Mesendoderm (in vitro differentiated cells): ENCODE results near the gene SMYD4.

Experiments used
- DNase-seq: peaks from one replicate; pipeline ENCODE4 v3.0.0; 2013
- H2AK5ac ChIP-seq: 2 replicates; pipeline ENCODE4 v1.6.1; 2013; ENCODE audit warnings: low read length, inconsistent platforms
- H2BK120ac ChIP-seq: 2 replicates; pipeline ENCODE4 v1.6.1; 2013; ENCODE audit warnings: low read depth, mild to moderate bottlenecking, low read length, moderate library complexity, mixed read lengths
- H2BK15ac ChIP-seq: replicated peaks from 2 replicates; pipeline ENCODE4 v1.6.1; 2013; ENCODE audit warnings: low read depth, mild to moderate bottlenecking, moderate library complexity
- H2BK5ac ChIP-seq: 2 replicates; pipeline ENCODE4 v1.6.1; 2013; ENCODE audit warnings: low read length, inconsistent platforms
- H3K18ac ChIP-seq: 2 replicates; pipeline ENCODE4 v1.6.1; 2013; ENCODE audit warnings: mild to moderate bottlenecking, low read length, mixed read lengths
- H3K23ac ChIP-seq: one replicate; pipeline ENCODE4 v1.6.1; 2013; ENCODE audit warnings: low read length
- H3K27ac ChIP-seq: 2 replicates; pipeline ENCODE4 v1.5.1; 2013; ENCODE audit warnings: low read depth, mild to moderate bottlenecking, inconsistent platforms, low read length, moderate library complexity
- H3K27me3 ChIP-seq: 2 replicates; pipeline ENCODE4 v1.6.1; 2013; ENCODE audit warnings: low read length, control low read depth, mild to moderate bottlenecking, inconsistent platforms; ENCODE audit not compliant: insufficient read depth, poor library complexity
- H3K36me3 ChIP-seq: 2 replicates; pipeline ENCODE4 v1.6.1; 2013; ENCODE audit warnings: low read length, inconsistent platforms; ENCODE audit not compliant: control insufficient read depth, insufficient read depth
- H3K4ac ChIP-seq: one replicate; pipeline ENCODE4 v1.6.1; 2013; ENCODE audit warnings: low read depth, mild to moderate bottlenecking, low read length, moderate library complexity
- H3K4me1 ChIP-seq: 2 replicates; pipeline ENCODE4 v1.6.1; 2013; ENCODE audit warnings: low read depth, low read length, inconsistent platforms; ENCODE audit not compliant: control insufficient read depth
- H3K4me2 ChIP-seq: 2 replicates; pipeline ENCODE4 v1.6.1; 2013; ENCODE audit warnings: low read length
- H3K4me3 ChIP-seq: 2 replicates; pipeline ENCODE4 v1.5.1; 2013; ENCODE audit warnings: mild to moderate bottlenecking, low read length
- H3K56ac ChIP-seq: one replicate; pipeline ENCODE4 v1.6.1; 2013; ENCODE audit warnings: low read length
- H3K79me1 ChIP-seq: 2 replicates; pipeline ENCODE4 v1.6.1; 2013; ENCODE audit warnings: low read length, inconsistent platforms
- H3K79me2 ChIP-seq: 2 replicates; pipeline ENCODE4 v1.6.1; 2013; ENCODE audit warnings: mild to moderate bottlenecking, low read length; ENCODE audit not compliant: control insufficient read depth, insufficient read depth
- H3K9ac ChIP-seq: 2 replicates; pipeline ENCODE4 v1.6.1; 2013; ENCODE audit warnings: low read length, inconsistent platforms
- H4K5ac ChIP-seq: one replicate; pipeline ENCODE4 v1.6.1; 2013; ENCODE audit warnings: low read length
- H4K8ac ChIP-seq: one replicate; pipeline ENCODE4 v1.6.1; 2013; ENCODE audit warnings: low read depth, mild to moderate bottlenecking, control low read depth, low read length, moderate library complexity
- WGBS: extraction: QIAGEN DNeasy Blood & Tissue Kit; methylation state at CpG from one replicate; pipeline ENCODE4 v1.1.7; 2013; ENCODE audit warnings: low lambda C conversion rate, missing lambda C conversion rate; ENCODE audit not compliant: insufficient coverage; ENCODE audit errors: extremely low coverage; 5-methylcytosine and 5-hydroxymethylcytosine counted together

SMYD4 gene

GRCh38 chr17:1786708-1787107 lies 43.0 kb downstream of the SMYD4 start:
- H2AK5ac ChIP-seq: no peak overlapping the region
- no peak overlapping the region for H3K56ac ChIP-seq
- H4K5ac ChIP-seq: no peak overlapping the region
- DNase-seq: no peak
- peaks cover 11% of the 10 kb centered on the region for H3K36me3 ChIP-seq
- H4K8ac ChIP-seq: no peak overlapping the region
- H3K18ac ChIP-seq: no peak overlapping the region
- no peak overlapping the region for H3K4ac ChIP-seq
- H3K4me3 ChIP-seq: no peak overlapping the region
- no peak overlapping the region for H3K4me2 ChIP-seq
- H3K27ac ChIP-seq: no peak overlapping the region
- H2BK15ac ChIP-seq: no peak overlapping the region
- H3K79me2 ChIP-seq: no peaks in the 10 kb centered on the region
- H2BK5ac ChIP-seq: no peak overlapping the region
- H3K9ac ChIP-seq: no peak overlapping the region
- no peak overlapping the region for H2BK120ac ChIP-seq
- no peak overlapping the region for H3K23ac ChIP-seq
- no CpG with 5 or more reads among the region's 7 CpGs for WGBS
- H3K27me3 ChIP-seq: no peaks in the 10 kb centered on the region
- H3K4me1 ChIP-seq: no peaks in the 10 kb centered on the region
- H3K79me1 ChIP-seq: no peaks in the 10 kb centered on the region

GRCh38 chr17:1785930-1786329 lies 43.8 kb downstream of the SMYD4 start:
- Histone ChIP-seq H2AK5ac (no peak overlapping the region), H2BK15ac (no peak overlapping the region), H3K4me1 (no peaks in the 10 kb centered on the region), H3K4me2 (no peak overlapping the region), H3K56ac (no peak overlapping the region), H3K27ac (no peak overlapping the region), H3K4me3 (no peak overlapping the region), H3K23ac (no peak overlapping the region), H3K36me3 (peaks cover 13% of the 10 kb centered on the region), H3K79me1 (no peaks in the 10 kb centered on the region), H4K5ac (no peak overlapping the region), H3K9ac (no peak overlapping the region), H3K79me2 (no peaks in the 10 kb centered on the region), H4K8ac (no peak overlapping the region), H2BK5ac (no peak overlapping the region), H3K4ac (no peak overlapping the region), H3K18ac (no peak overlapping the region), H3K27me3 (no peaks in the 10 kb centered on the region), H2BK120ac (no peak overlapping the region)
- no CpG with 5 or more reads among the region's 4 CpGs for WGBS
- no peak for DNase-seq

GRCh38 chr17:1783834-1784611 lies 45.7 kb downstream of the SMYD4 start:
- Histone ChIP-seq H3K4ac (no peak overlapping the region), H3K23ac (no peak overlapping the region), H3K56ac (no peak overlapping the region), H3K18ac (no peak overlapping the region), H3K4me2 (no peak overlapping the region), H3K4me3 (no peak overlapping the region), H3K36me3 (peaks cover 13% of the 10 kb centered on the region), H3K9ac (no peak overlapping the region), H2BK120ac (no peak overlapping the region), H2BK15ac (no peak overlapping the region), H4K5ac (no peak overlapping the region), H4K8ac (no peak overlapping the region), H3K79me1 (no peaks in the 10 kb centered on the region), H3K79me2 (no peaks in the 10 kb centered on the region), H2AK5ac (no peak overlapping the region), H3K27ac (no peak overlapping the region), H3K4me1 (no peaks in the 10 kb centered on the region), H3K27me3 (no peaks in the 10 kb centered on the region), H2BK5ac (no peak overlapping the region)
- no CpG with 5 or more reads among the region's 16 CpGs for WGBS
- peak; percentile 71 for DNase-seq

GRCh38 chr17:1783271-1783670 lies 46.4 kb downstream of the SMYD4 start:
- Histone ChIP-seq H3K4me1 (no peaks in the 10 kb centered on the region), H3K36me3 (peaks cover 13% of the 10 kb centered on the region), H3K79me2 (no peaks in the 10 kb centered on the region), H4K5ac (no peak overlapping the region), H2AK5ac (no peak overlapping the region), H2BK120ac (no peak overlapping the region), H2BK5ac (no peak overlapping the region), H3K79me1 (no peaks in the 10 kb centered on the region), H3K4me2 (no peak overlapping the region), H3K4me3 (no peak overlapping the region), H3K56ac (no peak overlapping the region), H3K23ac (no peak overlapping the region), H4K8ac (no peak overlapping the region), H3K27me3 (no peaks in the 10 kb centered on the region), H2BK15ac (no peak overlapping the region), H3K27ac (no peak overlapping the region), H3K18ac (no peak overlapping the region), H3K4ac (no peak overlapping the region), H3K9ac (no peak overlapping the region)
- no peak for DNase-seq
- WGBS: no CpG with 5 or more reads among the region's 19 CpGs

- no peak overlapping the region for H4K8ac ChIP-seq
- H3K79me2 ChIP-seq: no peaks in the 10 kb centered on the region
- peaks cover 10% of the 10 kb centered on the region for H3K36me3 ChIP-seq
- no peaks in the 10 kb centered on the region for H3K27me3 ChIP-seq
- H3K4me2 ChIP-seq: no peak overlapping the region
- H3K9ac ChIP-seq: no peak overlapping the region
- no peak overlapping the region for H3K56ac ChIP-seq
- no peak overlapping the region for H2BK120ac ChIP-seq
- no peak overlapping the region for H3K23ac ChIP-seq
- WGBS: no CpG with 5 or more reads among the region's 6 CpGs
- no peak overlapping the region for H3K4ac ChIP-seq
- H3K79me1 ChIP-seq: no peaks in the 10 kb centered on the region
- no peak overlapping the region for H2AK5ac ChIP-seq
- H3K4me3 ChIP-seq: no peak overlapping the region
- H2BK15ac ChIP-seq: no peak overlapping the region
- no peak overlapping the region for H4K5ac ChIP-seq
- no peak overlapping the region for H2BK5ac ChIP-seq
- no peaks in the 10 kb centered on the region for H3K4me1 ChIP-seq
- no peak overlapping the region for H3K27ac ChIP-seq
- no peak for DNase-seq
- H3K18ac ChIP-seq: no peak overlapping the region
These were observed 47.5 kb downstream of the SMYD4 start for GRCh38 chr17:1782171-1782567.
